ENCODE measurements around the gene DNAH17. TPM values are rescaled to one million over a fixed set of nuclear protein-coding genes. Genes with fewer than 3 reads are reported as not detected.

Gene DNAH17
- total RNA-seq, 1 donor from 2014 or later: not detected

GRCh38 chr17:78460951-78461798 is 116.0 kb downstream of the DNAH17 start:
- Histone ChIP-seq H3K9ac (no peak overlapping the region), H3K4me1 (no peaks in the 10 kb centered on the region), H3K27ac (no peak overlapping the region), H3K79me2 (ENCODE audit: low read depth) (no peaks in the 10 kb centered on the region), H3K4me3 (no peak overlapping the region), H3K4me2 (no peak overlapping the region), H2AFZ (replicated peaks) (no peak overlapping the region), H3K27me3 (no peaks in the 10 kb centered on the region), H4K20me1 (ENCODE audit: low read depth) (no peaks in the 10 kb centered on the region), H3F3A (ENCODE audit: low read depth) (no peaks in the 10 kb centered on the region), H3K9me3 (ENCODE audit: low read depth) (no peaks in the 10 kb centered on the region), H3K36me3 (no peaks in the 10 kb centered on the region)
- Mint-ChIP-seq H3K36me3 (no peaks in the 10 kb centered on the region), H3K4me1 (no peaks in the 10 kb centered on the region), H3K27ac (peak overlapping the region; percentile 81), H3K9me3 (no peaks in the 10 kb centered on the region), H3K4me3 (no peak overlapping the region), H3K27me3 (ENCODE audit: insufficient read depth, low read depth) (peaks cover 5% of the 10 kb centered on the region)
- DNase-seq (ENCODE audit: low spot score): no peak
- TF ChIP-seq EZH2phosphoT487 (IDR thresholded peaks at IDR 0.05): no peak
- TF ChIP-seq EZH2 (IDR thresholded peaks at IDR 0.05): no peak
- TF ChIP-seq CTCF (IDR thresholded peaks at IDR 0.05): no peak

- Histone ChIP-seq H3K36me3 (no peaks in the 10 kb centered on the region), H3K9me3 (ENCODE audit: low read depth) (no peaks in the 10 kb centered on the region), H3K79me2 (ENCODE audit: low read depth) (no peaks in the 10 kb centered on the region), H3K27ac (no peak overlapping the region), H3K4me2 (no peak overlapping the region), H3F3A (ENCODE audit: low read depth) (no peaks in the 10 kb centered on the region), H4K20me1 (ENCODE audit: low read depth) (no peaks in the 10 kb centered on the region), H2AFZ (replicated peaks) (no peak overlapping the region), H3K4me1 (no peaks in the 10 kb centered on the region), H3K9ac (no peak overlapping the region), H3K4me3 (no peak overlapping the region), H3K27me3 (no peaks in the 10 kb centered on the region)
- DNase-seq (ENCODE audit: low spot score): no peak
- no peaks in the 10 kb centered on the region for H3K36me3 Mint-ChIP-seq
- TF ChIP-seq EZH2 (IDR thresholded peaks at IDR 0.05) (no peak), CTCF (IDR thresholded peaks at IDR 0.05) (no peak), EZH2phosphoT487 (IDR thresholded peaks at IDR 0.05) (no peak)
- H3K4me1 Mint-ChIP-seq: no peaks in the 10 kb centered on the region
- no peak overlapping the region for H3K4me3 Mint-ChIP-seq
- H3K9me3 Mint-ChIP-seq: no peaks in the 10 kb centered on the region
- H3K27me3 Mint-ChIP-seq (ENCODE audit: insufficient read depth, low read depth): peaks cover 5% of the 10 kb centered on the region
- H3K27ac Mint-ChIP-seq: no peak overlapping the region
Observed at GRCh38 chr17:78460176-78460675, 117.0 kb downstream of the DNAH17 start.

GRCh38 chr17:78459696-78460095 is 117.5 kb downstream of the DNAH17 start:
- Histone ChIP-seq H3K9ac (no peak overlapping the region), H3K27me3 (no peaks in the 10 kb centered on the region), H2AFZ (replicated peaks) (no peak overlapping the region), H4K20me1 (ENCODE audit: low read depth) (no peaks in the 10 kb centered on the region), H3K36me3 (no peaks in the 10 kb centered on the region), H3F3A (ENCODE audit: low read depth) (no peaks in the 10 kb centered on the region), H3K4me3 (no peak overlapping the region), H3K9me3 (ENCODE audit: low read depth) (no peaks in the 10 kb centered on the region), H3K4me2 (no peak overlapping the region), H3K4me1 (no peaks in the 10 kb centered on the region), H3K27ac (no peak overlapping the region), H3K79me2 (ENCODE audit: low read depth) (no peaks in the 10 kb centered on the region)
- Mint-ChIP-seq H3K4me1 (no peaks in the 10 kb centered on the region), H3K4me3 (no peak overlapping the region), H3K36me3 (no peaks in the 10 kb centered on the region), H3K9me3 (no peaks in the 10 kb centered on the region), H3K27me3 (ENCODE audit: insufficient read depth, low read depth) (peaks cover 5% of the 10 kb centered on the region), H3K27ac (no peak overlapping the region)
- no peak for TF ChIP-seq CTCF (IDR thresholded peaks at IDR 0.05)
- no peak for TF ChIP-seq EZH2phosphoT487 (IDR thresholded peaks at IDR 0.05)
- no peak for TF ChIP-seq EZH2 (IDR thresholded peaks at IDR 0.05)
- DNase-seq (ENCODE audit: low spot score): no peak
